GM19397 (cell line): ENCODE data around the gene BRI3.
A peak's percentile ranks its signal among the peaks of the same experiment; 100 is the strongest.
"Not testable (repeated sequence)": the region's sequence is repeated elsewhere in the genome, so short reads cannot be mapped to it uniquely, and the experiment has no call there.

ENCODE experiments used
- ATAC-seq: cut with Tn5 transposase; IDR thresholded peaks from one replicate; pipeline ENCODE4 v1.9.1; 2021; ENCODE audit warnings: mild to moderate bottlenecking, moderate library complexity; ENCODE audit not compliant: unreplicated experiment

The BRI3 gene

DNA sequence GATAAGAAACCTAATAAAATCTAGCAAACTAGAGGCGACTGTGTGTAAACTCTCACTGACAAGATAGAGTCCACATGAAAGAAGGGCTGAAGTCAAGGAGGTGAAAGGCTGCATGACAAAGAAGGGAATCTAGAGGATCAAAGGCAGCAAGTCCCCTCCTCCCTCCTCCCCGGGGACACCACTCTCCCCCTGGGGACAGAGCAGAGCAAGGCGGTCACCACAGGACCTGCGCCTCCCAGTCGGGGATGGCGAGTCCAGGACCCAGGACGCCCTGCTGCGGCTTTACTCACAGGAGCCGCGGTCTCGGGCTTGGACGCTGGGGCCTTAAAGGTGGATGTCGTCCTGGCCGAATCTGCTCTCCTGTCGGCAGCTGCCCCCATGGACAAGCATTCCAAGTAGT lies 22.4 kb downstream of the BRI3 start:
- no peak for ATAC-seq

DNA sequence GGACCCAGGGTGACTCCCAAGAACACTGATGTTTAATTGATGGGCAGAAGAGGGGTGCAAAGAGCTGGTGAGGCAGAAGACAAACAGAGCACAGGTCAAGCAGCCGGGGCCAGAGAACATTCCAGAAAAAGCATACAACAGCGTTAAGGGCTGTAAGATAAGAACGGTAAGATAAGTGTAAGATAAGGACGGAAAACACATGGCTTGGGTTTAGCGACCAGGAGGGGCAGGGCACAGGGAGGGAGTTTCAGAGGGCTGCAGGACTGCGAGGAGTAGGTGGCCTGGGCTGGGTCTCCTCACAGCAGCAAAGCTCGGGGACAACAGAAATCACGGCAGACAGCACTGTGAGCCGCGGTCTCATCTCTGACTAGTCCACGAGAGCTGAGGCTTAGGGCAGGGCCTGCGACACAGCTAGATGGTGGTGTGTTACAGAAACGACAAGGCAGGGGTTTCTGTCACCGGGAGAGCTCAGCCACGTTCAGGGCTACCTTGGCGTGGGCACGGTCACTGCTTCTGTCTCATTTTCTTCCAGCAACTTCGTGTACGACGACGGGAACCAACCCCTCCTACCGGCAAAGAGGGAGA lies 24.6 kb downstream of the BRI3 start:
- no peak for ATAC-seq

DNA sequence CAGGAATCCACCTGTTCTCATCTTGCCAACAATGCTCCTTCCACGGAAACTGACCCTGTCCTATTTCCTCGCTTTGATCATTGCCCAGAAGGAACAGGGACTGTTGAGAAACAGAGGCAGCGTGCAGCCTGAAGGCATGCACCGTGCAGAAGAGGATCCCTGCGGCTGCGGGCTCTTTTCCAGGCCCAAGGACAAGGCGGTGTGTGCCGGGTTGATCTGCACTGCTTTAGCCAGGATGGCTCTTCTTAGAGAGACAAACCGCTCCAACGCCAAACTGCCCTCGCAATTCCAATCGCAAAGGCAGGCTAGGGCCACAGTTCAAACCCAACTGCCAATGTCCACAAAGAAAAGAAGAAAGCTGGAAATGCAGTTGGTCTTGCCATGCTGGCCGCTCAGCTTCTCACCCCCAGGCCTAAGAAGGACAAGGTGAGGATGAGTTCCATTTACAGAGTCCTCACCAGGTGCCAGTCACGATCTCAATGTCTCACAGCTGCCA lies 26.5 kb downstream of the BRI3 start:
- no peak for ATAC-seq

DNA sequence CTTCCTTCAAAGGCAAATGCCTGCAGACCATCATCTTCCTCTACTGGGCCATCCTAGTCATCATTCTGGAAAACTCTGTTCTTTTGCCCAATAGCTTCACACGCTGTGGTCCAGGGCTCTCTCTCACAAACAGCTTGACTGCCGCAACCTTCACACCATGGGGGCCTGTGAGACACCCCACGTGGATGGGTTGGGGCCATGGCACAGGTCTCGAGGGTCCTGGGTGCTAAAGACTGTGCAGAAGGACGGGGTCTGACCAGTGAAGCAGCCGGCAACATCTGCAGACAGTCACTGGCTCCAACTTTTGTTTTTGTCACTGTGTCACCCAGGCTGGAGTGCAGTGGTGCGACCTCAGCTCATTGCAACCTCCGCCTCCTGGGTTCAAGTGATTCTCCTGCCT lies 28.1 kb downstream of the BRI3 start:
- ATAC-seq = no peak

DNA sequence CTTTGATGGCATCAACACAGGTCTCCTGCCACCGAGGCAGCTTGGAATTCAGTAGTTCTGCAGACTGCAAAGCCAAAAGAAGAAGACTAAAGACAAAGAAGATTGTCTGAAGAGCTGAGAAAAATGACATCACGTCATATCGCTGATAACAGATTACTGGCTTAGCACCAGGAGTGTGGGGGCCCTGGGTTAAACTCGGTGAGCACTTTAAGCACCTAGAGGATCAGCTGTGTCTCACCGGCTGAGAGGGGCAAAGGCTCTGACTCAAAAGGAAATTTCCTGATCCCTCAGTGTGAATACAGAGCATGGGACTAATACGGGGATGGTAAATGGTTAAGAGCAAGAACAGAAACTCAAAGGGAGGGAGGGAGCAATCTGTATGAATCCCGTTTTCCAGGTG lies 30.7 kb downstream of the BRI3 start:
- no peak for ATAC-seq

DNA sequence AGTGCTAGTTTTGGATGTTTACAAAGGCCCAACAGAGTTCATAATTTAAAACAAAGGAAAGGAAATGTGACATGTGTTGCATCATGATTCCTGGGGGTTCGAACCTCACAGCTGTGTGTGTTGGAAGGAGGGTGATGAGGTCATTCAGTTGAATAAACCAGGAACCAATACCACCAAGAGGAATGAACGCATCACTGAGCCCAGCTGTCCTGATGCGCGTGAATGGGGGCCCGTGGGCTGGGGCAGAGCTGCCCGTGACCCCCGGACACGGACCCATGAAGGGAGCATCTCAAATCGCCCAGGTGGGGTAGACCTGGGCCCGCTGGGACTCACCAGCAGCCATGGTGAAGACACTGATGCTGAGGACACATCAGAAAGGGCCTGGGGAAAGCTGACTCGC lies 33.0 kb downstream of the BRI3 start:
- ATAC-seq = no peak

DNA sequence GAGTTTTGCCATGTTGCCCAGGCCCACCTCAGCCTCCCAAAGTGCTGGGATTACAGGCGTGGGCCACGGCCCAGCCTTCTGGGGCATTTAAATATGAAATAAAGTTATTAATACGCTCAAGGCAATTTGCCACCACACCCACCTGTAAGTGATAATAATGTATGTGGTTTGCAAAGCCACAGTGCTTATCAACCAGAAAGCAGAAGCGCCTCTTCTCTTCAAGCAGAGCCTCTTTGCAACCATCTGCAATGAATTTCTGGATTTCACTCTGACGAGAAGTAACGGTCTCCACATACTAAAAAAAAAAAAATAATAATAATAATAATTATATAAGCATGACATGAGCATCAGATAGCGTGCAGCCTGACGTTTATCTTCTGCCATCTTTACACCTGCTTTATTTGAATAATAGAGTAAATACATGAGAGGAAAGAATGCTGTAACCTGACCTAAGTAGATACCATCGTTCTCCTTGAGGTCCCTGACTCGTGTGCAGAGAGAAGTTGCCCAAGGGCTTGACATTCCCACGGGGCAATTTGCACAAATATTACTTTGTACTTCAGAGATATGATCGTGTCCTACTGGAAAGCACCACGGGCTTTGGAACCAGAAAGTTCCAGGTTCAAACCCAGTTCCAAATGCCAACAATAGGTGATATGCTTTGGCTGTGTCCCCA lies 34.0 kb downstream of the BRI3 start:
- ATAC-seq = peak; percentile 63

DNA sequence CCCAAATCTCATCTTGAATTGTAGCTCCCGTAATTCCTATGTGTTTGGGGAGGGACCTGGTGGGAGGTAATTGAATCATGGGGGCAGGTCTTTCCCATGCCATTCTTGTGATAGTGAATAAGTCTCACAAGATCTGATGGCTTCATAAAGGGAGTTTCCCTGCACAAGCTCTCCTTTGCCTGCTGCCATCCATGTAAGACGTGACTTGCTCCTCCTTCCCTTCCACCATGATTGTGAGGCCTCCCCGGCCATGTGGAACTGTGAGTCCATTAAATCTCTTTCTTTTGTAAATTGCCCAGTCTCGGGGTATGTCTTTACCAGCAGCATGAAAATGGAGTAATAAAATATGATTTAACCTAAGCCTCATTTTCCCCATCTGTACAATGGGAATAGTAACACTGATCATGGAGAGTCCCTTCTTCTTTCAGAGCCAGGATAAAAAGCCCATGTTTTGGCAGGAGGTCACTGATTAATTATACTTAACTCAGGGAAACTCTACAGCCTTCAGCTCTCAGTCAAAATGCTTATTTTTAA lies 34.6 kb downstream of the BRI3 start:
- not testable (repeated sequence) for ATAC-seq

DNA sequence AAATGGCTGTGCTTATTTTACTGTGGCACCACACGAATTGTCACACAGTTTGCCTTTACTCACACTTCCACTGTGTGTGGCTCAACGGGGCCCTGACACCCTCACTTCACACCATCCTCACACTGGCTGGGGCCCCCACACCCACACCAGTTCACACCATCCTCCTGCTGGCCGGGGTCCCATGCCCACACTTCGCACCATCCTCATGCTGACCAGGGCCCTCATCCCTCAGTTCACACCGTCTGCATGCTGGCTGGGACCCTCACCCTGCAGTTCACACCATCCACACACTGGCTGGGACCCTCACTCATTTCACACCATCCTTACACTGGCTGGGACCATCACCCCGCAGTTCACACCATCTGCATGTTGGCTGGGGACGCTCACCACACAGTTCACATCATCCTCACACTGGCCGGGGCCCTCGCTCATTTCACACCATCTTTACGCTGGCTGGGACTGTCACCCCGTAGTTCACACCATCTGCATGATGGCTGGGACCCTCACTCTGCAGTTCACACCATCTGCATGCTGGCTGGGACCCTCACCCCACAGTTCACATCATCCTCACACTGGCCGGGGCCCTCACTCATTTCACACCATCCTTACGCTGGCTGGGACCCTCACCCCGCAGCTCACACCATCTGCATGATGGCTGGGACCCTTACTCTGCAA lies 36.0 kb downstream of the BRI3 start:
- ATAC-seq = no peak

DNA sequence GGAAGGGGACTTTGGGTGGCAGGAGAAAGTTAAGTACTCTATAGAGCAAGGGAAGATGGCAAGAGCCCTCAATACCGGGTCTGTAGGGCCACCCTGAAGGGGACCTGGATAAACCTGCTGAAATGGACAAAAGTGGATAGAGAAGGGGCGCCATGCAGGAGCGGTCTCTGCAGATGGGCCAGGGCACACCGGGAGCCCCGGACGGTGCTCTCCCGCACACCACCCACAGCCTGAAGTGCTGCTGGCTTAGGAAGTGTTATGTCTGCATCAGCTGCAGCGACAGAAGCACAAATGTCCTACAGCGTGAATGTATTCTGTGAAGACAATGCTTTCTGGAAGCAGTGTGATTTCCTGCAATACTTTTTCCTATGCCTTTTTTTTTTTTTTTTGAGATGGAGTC lies 37.7 kb downstream of the BRI3 start:
- ATAC-seq = no peak

DNA sequence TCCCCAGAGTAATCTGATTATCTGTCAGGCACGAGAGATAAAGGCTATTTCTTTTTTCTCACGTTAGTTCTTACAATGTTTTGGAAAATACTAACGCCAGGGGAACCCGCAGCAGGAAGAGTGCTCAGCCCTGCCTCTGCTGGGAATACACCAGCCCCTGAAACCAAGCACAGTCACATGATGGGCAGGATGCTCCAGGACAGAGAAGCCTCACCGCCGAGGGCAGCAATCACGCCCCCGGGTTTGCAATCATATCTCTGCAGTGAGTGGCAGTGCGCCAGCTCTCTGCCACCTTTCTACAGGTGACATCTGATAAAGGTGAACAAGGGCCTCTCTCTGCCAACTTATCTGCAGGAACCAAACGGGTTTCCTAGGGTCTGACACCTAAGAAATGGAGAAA lies 39.8 kb downstream of the BRI3 start:
- no peak for ATAC-seq

DNA sequence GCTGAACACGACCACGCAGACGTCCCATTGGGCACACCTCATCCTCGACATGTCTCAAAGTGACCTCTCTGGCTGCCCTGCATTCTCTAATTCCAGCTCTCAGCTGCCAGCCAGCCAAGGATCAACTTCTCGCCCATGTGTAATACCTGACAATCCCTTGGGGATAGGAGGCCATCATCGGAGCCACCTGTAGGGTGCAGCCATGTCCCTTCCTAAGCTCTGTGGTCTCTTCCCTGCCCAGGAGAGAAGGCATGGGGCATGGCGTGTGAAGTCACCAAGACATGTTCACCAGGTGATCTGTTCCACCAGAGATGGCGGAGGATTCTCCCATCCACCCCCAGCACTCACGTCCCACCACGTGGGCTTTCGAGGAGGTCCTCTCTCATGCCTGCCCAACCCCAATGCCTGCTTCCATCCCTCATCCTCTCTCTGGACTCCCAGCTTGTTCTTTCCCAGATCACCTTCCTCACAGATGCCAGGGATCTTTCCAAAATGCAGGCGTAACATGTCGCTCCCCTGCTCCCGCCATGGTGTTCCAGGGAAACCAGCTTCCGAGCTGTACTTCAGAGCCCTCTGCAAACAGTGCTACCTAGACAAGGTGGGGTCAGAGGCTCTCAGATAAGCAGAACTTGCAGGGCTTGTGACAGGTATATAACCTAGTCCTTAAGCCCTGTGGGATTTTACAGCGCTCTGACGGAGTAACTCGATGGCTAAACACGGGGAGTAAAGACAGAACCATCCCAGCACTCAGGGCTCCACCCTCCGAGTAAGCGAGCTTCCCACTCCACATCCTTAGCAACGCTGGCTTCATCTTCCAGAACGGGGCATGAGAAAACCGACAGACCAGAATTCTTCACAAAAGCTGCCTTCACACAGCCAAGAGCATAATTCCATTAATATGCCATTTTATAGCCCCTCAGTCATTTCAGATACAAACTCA lies 41.1 kb downstream of the BRI3 start:
- ATAC-seq = no peak

DNA sequence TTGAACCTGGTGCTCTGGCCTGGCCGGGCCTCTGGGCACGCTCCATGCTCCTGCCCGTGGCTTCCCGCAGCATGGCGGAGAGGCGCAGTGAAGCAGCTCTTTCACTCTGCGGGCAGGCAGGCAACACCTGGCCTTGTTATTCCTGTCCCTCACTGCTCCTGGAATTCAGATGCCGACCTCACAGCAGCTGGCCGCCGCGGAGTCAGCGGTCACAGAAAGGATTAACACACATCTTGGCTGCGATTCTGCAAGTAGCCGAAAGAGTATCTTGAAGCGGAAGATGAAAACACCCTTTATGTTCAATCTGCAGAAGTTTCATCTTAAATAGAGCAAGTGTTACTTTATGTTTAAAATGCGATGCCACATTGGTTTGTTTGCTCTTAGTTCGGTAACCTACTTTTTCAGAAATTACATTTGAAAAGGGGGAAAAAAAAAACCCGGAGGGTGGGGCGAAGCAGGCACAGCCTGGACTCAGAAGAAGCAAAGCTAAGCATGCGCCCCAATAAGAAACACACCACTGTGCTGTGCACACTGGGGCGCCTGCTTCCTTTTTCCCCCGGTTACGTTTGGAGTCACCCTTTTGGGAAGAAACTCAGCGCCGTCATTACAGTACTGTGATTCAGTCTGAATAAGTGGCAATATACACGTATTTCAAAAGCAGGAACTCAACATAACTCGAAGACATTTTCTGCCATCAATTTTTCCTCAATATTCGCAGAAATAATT lies 42.3 kb downstream of the BRI3 start:
- no peak for ATAC-seq

DNA sequence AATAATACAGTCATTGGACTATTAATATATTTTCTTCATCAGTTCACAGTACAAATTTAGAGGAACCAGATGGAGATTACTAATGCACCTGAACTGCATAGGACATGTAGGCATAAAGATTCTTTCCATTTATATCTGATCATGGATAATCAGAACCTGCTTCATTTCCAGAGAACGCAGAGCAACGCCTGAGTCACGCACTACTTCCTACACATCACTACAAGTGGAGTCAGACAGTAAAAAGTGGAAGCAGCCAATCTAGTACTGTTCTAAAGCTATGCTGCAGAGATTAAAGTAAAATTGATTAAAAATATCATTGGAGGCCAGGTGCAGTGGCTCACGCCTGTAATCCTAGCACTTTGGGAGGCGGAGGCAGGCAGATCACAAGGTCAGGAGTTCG lies 43.3 kb downstream of the BRI3 start:
- ATAC-seq = no peak

DNA sequence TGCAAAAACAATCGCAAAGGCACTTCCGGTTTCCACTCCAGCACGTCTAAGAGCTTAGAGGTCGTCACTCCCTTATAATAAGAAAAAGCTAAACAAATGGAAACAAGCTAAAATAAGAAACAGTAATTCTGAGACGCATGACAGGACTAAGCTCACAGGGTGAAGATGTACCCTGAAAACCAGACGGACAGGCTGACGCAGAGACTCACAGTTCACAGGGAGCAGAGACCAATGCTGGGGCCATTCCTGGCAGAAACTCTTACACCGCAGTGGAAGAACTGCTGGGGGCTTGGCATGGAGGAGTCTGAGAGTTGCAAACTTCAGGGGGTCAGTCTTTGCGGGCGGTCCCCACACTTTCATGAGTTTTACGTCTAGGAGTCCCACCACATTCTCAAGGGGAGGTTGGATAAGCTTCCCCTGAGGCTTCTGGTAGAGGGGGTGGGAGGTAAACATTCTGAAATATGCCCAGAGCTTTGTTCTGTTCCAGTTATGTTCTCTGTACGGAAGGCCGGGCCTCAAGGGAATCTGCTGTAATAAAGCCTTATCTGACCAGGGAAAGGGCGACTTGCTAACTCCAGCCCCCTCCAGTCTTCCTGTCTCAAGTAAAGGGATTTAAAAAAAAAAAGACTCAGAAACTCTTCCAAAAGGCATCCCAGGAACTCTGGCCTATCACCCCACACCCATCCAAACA lies 47.8 kb downstream of the BRI3 start:
- no peak for ATAC-seq

DNA sequence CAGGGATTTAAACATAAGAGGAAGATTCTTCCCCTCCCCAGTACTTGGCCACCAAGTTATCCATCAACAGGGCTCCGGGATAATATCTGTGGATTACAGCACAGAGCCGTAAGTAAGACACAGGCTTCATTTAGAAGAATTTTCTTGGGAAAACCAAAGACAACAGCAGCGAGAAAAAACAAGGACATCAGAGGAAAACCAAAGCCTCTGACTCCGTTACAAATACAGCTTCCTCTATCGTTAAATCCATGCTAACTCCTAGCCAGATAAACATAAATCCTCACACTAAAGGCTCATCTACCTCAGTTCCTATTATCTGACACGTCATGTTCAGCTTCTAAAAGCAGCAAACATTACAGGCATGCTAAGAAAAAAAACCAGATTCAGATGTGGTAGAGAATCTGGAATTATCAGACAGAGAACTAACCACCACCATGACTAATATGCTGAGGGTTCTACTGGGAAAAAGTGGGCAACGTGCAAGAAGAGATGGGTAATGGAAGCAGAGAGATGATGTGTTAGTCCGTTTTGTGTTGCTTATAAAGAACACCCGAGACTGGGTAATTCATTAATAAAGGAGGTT lies 48.4 kb downstream of the BRI3 start:
- ATAC-seq = no peak

DNA sequence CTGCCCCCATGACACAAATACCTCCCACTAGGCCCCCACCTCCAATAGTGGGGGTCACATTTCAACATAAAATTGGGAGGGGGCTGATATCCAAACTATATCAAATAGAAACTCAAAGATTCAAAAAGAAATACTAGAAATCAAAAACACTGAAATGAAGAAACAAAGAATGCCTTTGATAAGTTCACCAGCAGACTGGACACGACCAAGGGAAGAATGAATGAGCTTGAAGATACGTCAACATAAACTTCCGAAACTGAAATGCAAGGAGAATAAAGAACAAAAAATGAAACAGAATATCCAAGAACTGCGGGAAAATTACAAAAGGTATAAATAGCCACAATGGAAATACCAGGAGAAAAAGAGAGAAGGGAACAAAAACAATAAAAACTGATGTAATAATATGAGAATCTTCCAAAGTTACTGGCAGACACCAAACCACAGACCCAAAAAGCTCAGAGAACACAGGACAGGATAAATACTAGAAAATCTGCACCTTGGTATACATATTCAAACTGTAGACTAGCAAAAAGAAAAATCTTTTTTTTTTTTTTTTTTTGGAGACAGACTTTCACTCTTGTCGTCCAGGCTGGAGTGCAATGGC lies 49.5 kb downstream of the BRI3 start:
- ATAC-seq = no peak

DNA sequence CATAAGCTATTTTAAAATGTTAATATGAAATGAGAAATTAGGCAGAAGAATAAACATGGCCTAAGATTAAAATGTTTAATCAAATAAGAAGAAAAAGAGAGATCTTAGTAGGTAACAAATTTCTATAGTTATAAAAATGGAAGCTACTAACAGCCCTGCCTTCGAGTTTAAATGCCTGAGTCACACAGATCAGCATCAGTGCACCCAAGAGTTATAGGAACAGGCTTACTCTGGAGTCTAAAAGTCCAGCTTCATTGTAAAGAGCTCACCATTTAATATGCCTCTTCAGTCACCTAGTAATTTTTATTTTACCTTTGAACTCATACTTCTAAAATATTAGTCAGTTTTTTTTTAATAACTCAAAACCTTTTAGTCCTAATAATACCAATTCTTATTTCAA lies 52.6 kb downstream of the BRI3 start:
- ATAC-seq = no peak

DNA sequence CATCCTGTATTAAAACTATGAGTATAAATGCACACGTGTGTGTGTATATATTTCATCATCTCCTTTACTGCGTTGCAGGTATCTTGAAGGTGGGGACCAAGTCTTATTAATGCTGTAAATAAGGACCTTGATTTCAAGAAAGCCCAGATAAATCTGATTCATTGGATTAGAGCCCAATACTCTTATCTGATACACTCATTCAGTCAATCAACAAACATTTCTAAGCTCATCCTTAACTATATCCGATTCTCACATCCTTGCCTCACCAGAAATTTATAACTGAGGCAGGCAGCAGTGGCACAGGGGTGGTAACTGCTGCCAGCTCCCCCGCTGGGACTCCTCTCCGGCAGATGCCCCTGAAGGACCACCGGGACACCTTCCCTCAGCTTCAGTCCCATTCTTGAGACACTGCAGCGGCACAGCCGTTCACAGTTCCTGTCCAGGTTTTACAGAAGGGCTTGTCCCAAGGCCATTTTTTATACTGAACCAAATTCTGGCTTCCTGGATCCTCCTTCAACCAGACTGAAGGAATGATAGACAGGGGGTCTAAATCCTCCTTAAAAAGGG lies 54.0 kb downstream of the BRI3 start:
- no peak for ATAC-seq
